K562 (cell line): ENCODE results near the gene MARK2. TPM values are rescaled to one million over a fixed set of nuclear protein-coding genes. Genes with fewer than 3 reads are reported as not detected.

Source experiments
- ARHGAP35 ChIP-seq: fragments of 450-650 bp; IDR thresholded peaks from 2 replicates; pipeline ENCODE4 v1.6.1; 2018; ENCODE audit not compliant: partially characterized antibody
- CHD1 ChIP-seq: fragments of 200-600 bp; sonication (generic); IDR thresholded peaks from one replicate; pipeline ENCODE4 v1.6.1; 2012; ENCODE audit warnings: mild to moderate bottlenecking, moderate library complexity, low read length, inconsistent platforms
- ELF1 ChIP-seq: fragments of 200-800 bp; sonication (Bioruptor generic); IDR thresholded peaks from 2 replicates; pipeline ENCODE4 v1.6.1; 2016; ENCODE audit warnings: missing genetic modification characterization, missing compliant biosample characterization
- ESRRB ChIP-seq: fragments of 250-450 bp; sonication (Bioruptor Pico); IDR thresholded peaks from 2 replicates; pipeline ENCODE4 v1.5.0; 2020; ENCODE audit warnings: mild to moderate bottlenecking, moderate library complexity, borderline replicate concordance
- FOXP1 ChIP-seq: sonication (generic); formaldehyde crosslinking; IDR thresholded peaks from 2 replicates; pipeline ENCODE4 v1.8.0; 2022; ENCODE audit warnings: mild to moderate bottlenecking, missing genetic modification reagents
- MAFG ChIP-seq: fragments of 450-650 bp; conservative IDR thresholded peaks from 2 replicates; pipeline ENCODE4 v1.6.1; 2016; ENCODE audit warnings: missing genetic modification characterization, missing compliant biosample characterization
- MXI1 ChIP-seq: IDR thresholded peaks from 2 replicates; pipeline ENCODE4 v1.6.1; 2011; ENCODE audit warnings: low read depth, mild to moderate bottlenecking, improper control_type of control experiment, low read length
- POLR3A ChIP-seq: IDR thresholded peaks from 2 replicates; pipeline ENCODE4 v1.6.1; 2011; ENCODE audit warnings: borderline replicate concordance, mild to moderate bottlenecking, moderate library complexity; ENCODE audit not compliant: insufficient read length, insufficient read depth; ENCODE audit errors: extremely low read depth
- PRDM10 ChIP-seq: fragments of 450-650 bp; IDR thresholded peaks from 2 replicates; pipeline ENCODE4 v1.6.1; 2018; ENCODE audit not compliant: partially characterized antibody
- PYGO2 ChIP-seq: fragments of 450-650 bp; IDR thresholded peaks from 2 replicates; pipeline ENCODE4 v1.6.1; 2016; ENCODE audit warnings: mild to moderate bottlenecking, missing genetic modification characterization, moderate library complexity, missing compliant biosample characterization
- RHOXF2B ChIP-seq: fragments of 250-450 bp; sonication (Bioruptor Pico); conservative IDR thresholded peaks from 2 replicates; pipeline ENCODE4 v1.5.1; 2021
- STAG1 ChIP-seq: sonication (generic); formaldehyde crosslinking; IDR thresholded peaks from 2 replicates; pipeline ENCODE4 v1.5.0; 2020; ENCODE audit warnings: missing genetic modification reagents, borderline replicate concordance
- U2AF2 ChIP-seq: fragments of 200-400 bp; formaldehyde crosslinking; optimal IDR thresholded peaks from 2 replicates; pipeline ENCODE3; 2017; ENCODE audit warnings: low read depth, mild to moderate bottlenecking, low read length
- YBX1 ChIP-seq: fragments of 450-650 bp; IDR thresholded peaks from 2 replicates; pipeline ENCODE4 v1.7.1; 2016; ENCODE audit warnings: mild to moderate bottlenecking
- ZFP1 ChIP-seq: fragments of 450-650 bp; formaldehyde crosslinking; IDR thresholded peaks from 2 replicates; pipeline ENCODE4 v1.4.0; 2020; ENCODE audit warnings: mild to moderate bottlenecking, mixed read lengths
- ZKSCAN8 ChIP-seq: fragments of 200-800 bp; sonication (Bioruptor generic); IDR thresholded peaks from 2 replicates; pipeline ENCODE4 v1.6.1; 2016; ENCODE audit warnings: missing genetic modification characterization, missing compliant biosample characterization
- ZNF133 ChIP-seq: fragments of 250-450 bp; sonication (Bioruptor Pico); IDR thresholded peaks from 2 replicates; pipeline ENCODE4 v1.4.0; 2020; ENCODE audit warnings: mild to moderate bottlenecking
- ZNF134 ChIP-seq: fragments of 250-450 bp; sonication (Bioruptor Pico); conservative IDR thresholded peaks from 2 replicates; pipeline ENCODE4 v1.4.0; 2020
- ZNF445 ChIP-seq: fragments of 250-450 bp; sonication (Bioruptor Pico); IDR thresholded peaks from 2 replicates; pipeline ENCODE4 v1.4.0; 2020; ENCODE audit warnings: low read depth, mild to moderate bottlenecking, moderate library complexity
- polyA plus RNA-seq, 8 experiments: library from polyadenylated mRNA; depleted of rRNA in 4 of 8; stranded (reverse) in 5 of 8; unstranded in 3 of 8; fragments of >200 nt; fragmentation: Nextera tagmentation in 2 of 8; fragmentation: Illumina TruSeq in 1 of 8; extraction: Ambion mirVana in 2 of 8; extraction: Trizol in 1 of 8; gene quantifications; 2 replicates each; pipeline versions ENCODE4 v1.2.1 to v1.2.3, GENCODE V29; 2011 to 2014; ENCODE audit warnings: inconsistent platforms in 1 of 8, missing spikeins in 1 of 8
- total RNA-seq, 7 experiments: library from RNA; depleted of rRNA in 6 of 7; stranded (reverse); fragments of >200 nt in 6 of 7; fragmentation: Illumina TruSeq in 2 of 7; extraction: Trizol in 2 of 7; gene quantifications; 2 replicates each; pipeline versions ENCODE4 v1.2.1 to v1.2.3, GENCODE V29; 2011 to 2021; ENCODE audit warnings: low replicate concordance in 1 of 7
- TF ChIP-seq, protein P1 (sequence below): fragments of 200-400 bp; formaldehyde crosslinking; IDR thresholded peaks from 2 replicates; pipeline ENCODE4 v1.6.1; 2017; ENCODE audit warnings: mild to moderate bottlenecking, low read depth, low read length, moderate library complexity
- TF ChIP-seq, protein P2 (sequence below): fragments of 250-450 bp; sonication (Bioruptor Pico); IDR thresholded peaks from 2 replicates; pipeline ENCODE4 v1.5.0; 2022; ENCODE audit warnings: mild to moderate bottlenecking

MARK2 gene
- total and polyA plus RNA-seq, 9 of the 15 experiments (the other 6 are each of a cell fraction or from before 2014, with no cell fraction given) = 0.32 to 43.5 (median 15.1) TPM

GRCh38 chr11:63945477-63946163 is 106.7 kb downstream of the MARK2 start (continued):
- TF ChIP-seq PRDM10 = peak; percentile 15
- no peak for TF ChIP-seq YBX1
- TF ChIP-seq POLR3A = no peak
- TF ChIP-seq ZKSCAN8 = no peak
- peak; percentile 16; the same call in 1 of the 2 replicates for TF ChIP-seq STAG1
- no peak for TF ChIP-seq FOXP1 (CRISPR knock-in tag)
- no peak for TF ChIP-seq RHOXF2B (CRISPR knock-in tag)
- no peak for TF ChIP-seq ZFP1 (CRISPR knock-in tag)
- no peak for TF ChIP-seq ELF1
- no peak for TF ChIP-seq PYGO2 (tag)
- TF ChIP-seq MAFG (tag) = no peak
- TF ChIP-seq CHD1 = no peak
- TF ChIP-seq ZNF134 (CRISPR knock-in tag) = no peak
- TF ChIP-seq ARHGAP35 = no peak
- TF ChIP-seq ZNF445 = no peak
- no peak for TF ChIP-seq MXI1
- TF ChIP-seq ESRRB (CRISPR knock-in tag) = no peak
- TF ChIP-seq, protein P1, sequence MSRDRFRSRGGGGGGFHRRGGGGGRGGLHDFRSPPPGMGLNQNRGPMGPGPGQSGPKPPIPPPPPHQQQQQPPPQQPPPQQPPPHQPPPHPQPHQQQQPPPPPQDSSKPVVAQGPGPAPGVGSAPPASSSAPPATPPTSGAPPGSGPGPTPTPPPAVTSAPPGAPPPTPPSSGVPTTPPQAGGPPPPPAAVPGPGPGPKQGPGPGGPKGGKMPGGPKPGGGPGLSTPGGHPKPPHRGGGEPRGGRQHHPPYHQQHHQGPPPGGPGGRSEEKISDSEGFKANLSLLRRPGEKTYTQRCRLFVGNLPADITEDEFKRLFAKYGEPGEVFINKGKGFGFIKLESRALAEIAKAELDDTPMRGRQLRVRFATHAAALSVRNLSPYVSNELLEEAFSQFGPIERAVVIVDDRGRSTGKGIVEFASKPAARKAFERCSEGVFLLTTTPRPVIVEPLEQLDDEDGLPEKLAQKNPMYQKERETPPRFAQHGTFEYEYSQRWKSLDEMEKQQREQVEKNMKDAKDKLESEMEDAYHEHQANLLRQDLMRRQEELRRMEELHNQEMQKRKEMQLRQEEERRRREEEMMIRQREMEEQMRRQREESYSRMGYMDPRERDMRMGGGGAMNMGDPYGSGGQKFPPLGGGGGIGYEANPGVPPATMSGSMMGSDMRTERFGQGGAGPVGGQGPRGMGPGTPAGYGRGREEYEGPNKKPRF = no peak
- no peak for TF ChIP-seq ZNF133
- TF ChIP-seq, protein P2, sequence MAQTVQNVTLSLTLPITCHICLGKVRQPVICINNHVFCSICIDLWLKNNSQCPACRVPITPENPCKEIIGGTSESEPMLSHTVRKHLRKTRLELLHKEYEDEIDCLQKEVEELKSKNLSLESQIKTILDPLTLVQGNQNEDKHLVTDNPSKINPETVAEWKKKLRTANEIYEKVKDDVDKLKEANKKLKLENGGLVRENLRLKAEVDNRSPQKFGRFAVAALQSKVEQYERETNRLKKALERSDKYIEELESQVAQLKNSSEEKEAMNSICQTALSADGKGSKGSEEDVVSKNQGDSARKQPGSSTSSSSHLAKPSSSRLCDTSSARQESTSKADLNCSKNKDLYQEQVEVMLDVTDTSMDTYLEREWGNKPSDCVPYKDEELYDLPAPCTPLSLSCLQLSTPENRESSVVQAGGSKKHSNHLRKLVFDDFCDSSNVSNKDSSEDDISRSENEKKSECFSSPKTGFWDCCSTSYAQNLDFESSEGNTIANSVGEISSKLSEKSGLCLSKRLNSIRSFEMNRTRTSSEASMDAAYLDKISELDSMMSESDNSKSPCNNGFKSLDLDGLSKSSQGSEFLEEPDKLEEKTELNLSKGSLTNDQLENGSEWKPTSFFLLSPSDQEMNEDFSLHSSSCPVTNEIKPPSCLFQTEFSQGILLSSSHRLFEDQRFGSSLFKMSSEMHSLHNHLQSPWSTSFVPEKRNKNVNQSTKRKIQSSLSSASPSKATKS = no peak
- no peak for TF ChIP-seq U2AF2
